Measurements from ENCODE around the gene HEATR5A. TPM values are rescaled to one million over a fixed set of nuclear protein-coding genes. Genes with fewer than 3 reads are reported as not detected.

The HEATR5A gene
- total and polyA plus RNA-seq, 2 of the 13 experiments (the other 11 are each of a cell fraction or from before 2014, with no cell fraction given) = 36.4 to 105 TPM

GRCh38 chr14:31456841-31457664 lies 36.7 kb upstream of the HEATR5A start, which contains the start of gene DTD2 (continued):
- TF ChIP-seq, protein P1, sequence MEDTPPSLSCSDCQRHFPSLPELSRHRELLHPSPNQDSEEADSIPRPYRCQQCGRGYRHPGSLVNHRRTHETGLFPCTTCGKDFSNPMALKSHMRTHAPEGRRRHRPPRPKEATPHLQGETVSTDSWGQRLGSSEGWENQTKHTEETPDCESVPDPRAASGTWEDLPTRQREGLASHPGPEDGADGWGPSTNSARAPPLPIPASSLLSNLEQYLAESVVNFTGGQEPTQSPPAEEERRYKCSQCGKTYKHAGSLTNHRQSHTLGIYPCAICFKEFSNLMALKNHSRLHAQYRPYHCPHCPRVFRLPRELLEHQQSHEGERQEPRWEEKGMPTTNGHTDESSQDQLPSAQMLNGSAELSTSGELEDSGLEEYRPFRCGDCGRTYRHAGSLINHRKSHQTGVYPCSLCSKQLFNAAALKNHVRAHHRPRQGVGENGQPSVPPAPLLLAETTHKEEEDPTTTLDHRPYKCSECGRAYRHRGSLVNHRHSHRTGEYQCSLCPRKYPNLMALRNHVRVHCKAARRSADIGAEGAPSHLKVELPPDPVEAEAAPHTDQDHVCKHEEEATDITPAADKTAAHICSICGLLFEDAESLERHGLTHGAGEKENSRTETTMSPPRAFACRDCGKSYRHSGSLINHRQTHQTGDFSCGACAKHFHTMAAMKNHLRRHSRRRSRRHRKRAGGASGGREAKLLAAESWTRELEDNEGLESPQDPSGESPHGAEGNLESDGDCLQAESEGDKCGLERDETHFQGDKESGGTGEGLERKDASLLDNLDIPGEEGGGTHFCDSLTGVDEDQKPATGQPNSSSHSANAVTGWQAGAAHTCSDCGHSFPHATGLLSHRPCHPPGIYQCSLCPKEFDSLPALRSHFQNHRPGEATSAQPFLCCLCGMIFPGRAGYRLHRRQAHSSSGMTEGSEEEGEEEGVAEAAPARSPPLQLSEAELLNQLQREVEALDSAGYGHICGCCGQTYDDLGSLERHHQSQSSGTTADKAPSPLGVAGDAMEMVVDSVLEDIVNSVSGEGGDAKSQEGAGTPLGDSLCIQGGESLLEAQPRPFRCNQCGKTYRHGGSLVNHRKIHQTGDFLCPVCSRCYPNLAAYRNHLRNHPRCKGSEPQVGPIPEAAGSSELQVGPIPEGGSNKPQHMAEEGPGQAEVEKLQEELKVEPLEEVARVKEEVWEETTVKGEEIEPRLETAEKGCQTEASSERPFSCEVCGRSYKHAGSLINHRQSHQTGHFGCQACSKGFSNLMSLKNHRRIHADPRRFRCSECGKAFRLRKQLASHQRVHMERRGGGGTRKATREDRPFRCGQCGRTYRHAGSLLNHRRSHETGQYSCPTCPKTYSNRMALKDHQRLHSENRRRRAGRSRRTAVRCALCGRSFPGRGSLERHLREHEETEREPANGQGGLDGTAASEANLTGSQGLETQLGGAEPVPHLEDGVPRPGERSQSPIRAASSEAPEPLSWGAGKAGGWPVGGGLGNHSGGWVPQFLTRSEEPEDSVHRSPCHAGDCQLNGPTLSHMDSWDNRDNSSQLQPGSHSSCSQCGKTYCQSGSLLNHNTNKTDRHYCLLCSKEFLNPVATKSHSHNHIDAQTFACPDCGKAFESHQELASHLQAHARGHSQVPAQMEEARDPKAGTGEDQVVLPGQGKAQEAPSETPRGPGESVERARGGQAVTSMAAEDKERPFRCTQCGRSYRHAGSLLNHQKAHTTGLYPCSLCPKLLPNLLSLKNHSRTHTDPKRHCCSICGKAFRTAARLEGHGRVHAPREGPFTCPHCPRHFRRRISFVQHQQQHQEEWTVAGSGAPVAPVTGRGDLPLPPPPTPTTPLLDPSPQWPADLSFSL (CRISPR knock-in tag; IDR thresholded peaks at IDR 0.05) = peak; percentile 63; the same call in 1 of the 2 replicates
- TF ChIP-seq ZNF816 (CRISPR knock-in tag; IDR thresholded peaks at IDR 0.05; ENCODE audit: borderline replicate concordance) (peak; percentile 100), ZNF543 (CRISPR knock-in tag; IDR thresholded peaks at IDR 0.05) (peak; percentile 99), ZNF121 (CRISPR knock-in tag; IDR thresholded peaks at IDR 0.05) (peak; percentile 87), NR2F6 (IDR thresholded peaks at IDR 0.05) (peak; percentile 67), NR2F6 (CRISPR knock-in tag; IDR thresholded peaks at IDR 0.05) (peak; percentile 78), FOXC1 (CRISPR knock-in tag; IDR thresholded peaks at IDR 0.05; ENCODE audit: borderline replicate concordance) (peak; percentile 100), ZNF207 (IDR thresholded peaks at IDR 0.05; ENCODE audit: borderline replicate concordance) (no peak), SIX4 (CRISPR knock-in tag; IDR thresholded peaks at IDR 0.05) (peak; percentile 82), ZNF549 (CRISPR knock-in tag; IDR thresholded peaks at IDR 0.05) (peak; percentile 92; the same call in 1 of the 2 replicates)
- TF ChIP-seq, protein P2, sequence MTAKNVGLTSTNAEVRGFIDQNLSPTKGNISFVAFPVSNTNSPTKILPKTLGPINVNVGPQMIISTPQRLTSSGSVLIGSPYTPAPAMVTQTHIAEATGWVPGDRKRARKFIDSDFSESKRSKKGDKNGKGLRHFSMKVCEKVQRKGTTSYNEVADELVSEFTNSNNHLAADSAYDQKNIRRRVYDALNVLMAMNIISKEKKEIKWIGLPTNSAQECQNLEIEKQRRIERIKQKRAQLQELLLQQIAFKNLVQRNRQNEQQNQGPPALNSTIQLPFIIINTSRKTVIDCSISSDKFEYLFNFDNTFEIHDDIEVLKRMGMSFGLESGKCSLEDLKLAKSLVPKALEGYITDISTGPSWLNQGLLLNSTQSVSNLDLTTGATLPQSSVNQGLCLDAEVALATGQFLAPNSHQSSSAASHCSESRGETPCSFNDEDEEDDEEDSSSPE (CRISPR knock-in tag; IDR thresholded peaks at IDR 0.05) = peak; percentile 92
- TF ChIP-seq, protein P3, sequence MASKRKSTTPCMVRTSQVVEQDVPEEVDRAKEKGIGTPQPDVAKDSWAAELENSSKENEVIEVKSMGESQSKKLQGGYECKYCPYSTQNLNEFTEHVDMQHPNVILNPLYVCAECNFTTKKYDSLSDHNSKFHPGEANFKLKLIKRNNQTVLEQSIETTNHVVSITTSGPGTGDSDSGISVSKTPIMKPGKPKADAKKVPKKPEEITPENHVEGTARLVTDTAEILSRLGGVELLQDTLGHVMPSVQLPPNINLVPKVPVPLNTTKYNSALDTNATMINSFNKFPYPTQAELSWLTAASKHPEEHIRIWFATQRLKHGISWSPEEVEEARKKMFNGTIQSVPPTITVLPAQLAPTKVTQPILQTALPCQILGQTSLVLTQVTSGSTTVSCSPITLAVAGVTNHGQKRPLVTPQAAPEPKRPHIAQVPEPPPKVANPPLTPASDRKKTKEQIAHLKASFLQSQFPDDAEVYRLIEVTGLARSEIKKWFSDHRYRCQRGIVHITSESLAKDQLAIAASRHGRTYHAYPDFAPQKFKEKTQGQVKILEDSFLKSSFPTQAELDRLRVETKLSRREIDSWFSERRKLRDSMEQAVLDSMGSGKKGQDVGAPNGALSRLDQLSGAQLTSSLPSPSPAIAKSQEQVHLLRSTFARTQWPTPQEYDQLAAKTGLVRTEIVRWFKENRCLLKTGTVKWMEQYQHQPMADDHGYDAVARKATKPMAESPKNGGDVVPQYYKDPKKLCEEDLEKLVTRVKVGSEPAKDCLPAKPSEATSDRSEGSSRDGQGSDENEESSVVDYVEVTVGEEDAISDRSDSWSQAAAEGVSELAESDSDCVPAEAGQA (IDR thresholded peaks at IDR 0.05; ENCODE audit: low read depth) = peak; percentile 84
- TF ChIP-seq, protein P3 (CRISPR knock-in tag; IDR thresholded peaks at IDR 0.05; ENCODE audit: borderline replicate concordance) = peak; percentile 94
